GM10248 (cell line): Measurements from ENCODE around the gene TCL1A.

Experiments
- CTCF ChIA-PET: fragments of 300-600 bp; sonication (Branson Sonifier 250); formaldehyde crosslinking; extraction: SDS; loops from one replicate; lab custom pipeline; 2021; ENCODE audit warnings: antibody characterized with exemption; lab: Yijun Ruan, JAX
- POLR2A ChIA-PET: fragments of 350-650 bp; sonication (Branson Sonifier 250); formaldehyde crosslinking; extraction: SDS; loops from one replicate; lab custom pipeline; 2020; ENCODE audit warnings: antibody characterized with exemption; lab: Yijun Ruan, JAX
- DNase-seq: peaks from one replicate; pipeline ENCODE4 v3.0.0; 2012; ENCODE audit errors: extremely low spot score
- TF ChIP-seq, protein P1 (sequence below): IDR thresholded peaks from 2 replicates; pipeline ENCODE4 v1.5.1; 2012; ENCODE audit warnings: mild to moderate bottlenecking, low read depth; ENCODE audit errors: extremely low read depth, missing control alignments, control extremely low read depth

The TCL1A gene

DNA sequence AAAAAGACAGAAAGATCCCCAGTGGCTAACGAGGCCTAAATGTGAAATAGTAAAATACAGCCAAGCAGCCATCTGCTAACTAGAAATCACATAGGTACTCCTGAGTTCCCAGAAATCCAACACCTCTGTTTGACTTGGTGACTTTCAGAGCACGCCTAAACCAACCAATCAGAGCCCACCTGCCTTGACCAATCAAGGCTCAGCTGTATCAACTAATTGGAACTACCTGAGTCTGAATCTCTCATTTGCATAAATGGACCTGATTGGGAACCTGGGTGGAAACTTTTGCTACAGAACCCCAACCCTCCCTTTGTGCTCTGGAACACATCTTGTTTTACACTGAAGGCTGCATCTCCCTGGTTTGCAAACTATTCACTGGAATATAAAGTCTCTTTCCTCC lies 32.8 kb downstream of the TCL1A start:
- CTCF ChIA-PET: interaction anchor here (0.7 to 4.7 kb wide), 5 partner anchors 10 to 120 kb away, joined by 3 to 51 read pairs (median 4); no protein-coding TSS in a partner anchor

DNA sequence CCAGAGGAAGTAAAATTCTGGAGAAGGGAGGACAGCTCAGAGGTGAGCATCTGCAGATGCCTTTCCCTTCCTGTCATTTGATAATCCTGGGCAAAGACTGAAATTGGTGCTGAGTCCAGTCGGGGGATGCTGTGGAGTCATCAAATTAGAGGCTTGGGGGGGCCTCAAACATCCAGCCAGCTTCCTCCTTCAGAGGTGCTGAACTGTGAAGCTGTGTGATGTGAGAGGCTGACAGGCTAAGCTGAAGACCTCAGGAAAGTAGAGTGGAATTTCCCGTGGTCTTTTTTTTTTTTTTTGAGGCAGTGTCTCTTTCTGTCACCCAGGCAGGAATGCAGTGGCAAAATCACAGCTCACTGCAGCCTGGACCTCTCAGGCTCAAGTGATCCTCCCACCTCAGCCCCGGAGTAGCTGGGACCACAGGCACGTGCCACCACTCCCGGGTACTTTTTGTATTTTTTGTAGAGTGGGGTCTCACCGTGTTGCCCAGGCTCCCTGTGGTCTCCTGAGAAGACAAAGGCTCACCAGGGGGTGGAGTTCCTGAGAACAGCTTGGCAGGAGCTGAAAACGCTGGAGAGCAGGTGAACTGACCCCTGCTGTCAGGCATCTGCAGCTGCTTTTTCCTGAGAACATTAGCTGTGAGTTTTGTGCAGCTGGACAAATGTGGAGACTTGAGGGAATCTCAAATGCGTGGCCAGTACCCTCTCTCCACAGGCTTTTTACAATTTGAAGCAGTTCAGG lies 33.8 kb downstream of the TCL1A start:
- POLR2A ChIA-PET: no interaction called here
- CTCF ChIA-PET: interaction anchor here (0.7 to 4.7 kb wide), 18 partner anchors 9 to 314 kb away, joined by 3 to 51 read pairs (median 4); no protein-coding TSS in a partner anchor
- peak; percentile 48 for DNase-seq
- TF ChIP-seq, protein P1, sequence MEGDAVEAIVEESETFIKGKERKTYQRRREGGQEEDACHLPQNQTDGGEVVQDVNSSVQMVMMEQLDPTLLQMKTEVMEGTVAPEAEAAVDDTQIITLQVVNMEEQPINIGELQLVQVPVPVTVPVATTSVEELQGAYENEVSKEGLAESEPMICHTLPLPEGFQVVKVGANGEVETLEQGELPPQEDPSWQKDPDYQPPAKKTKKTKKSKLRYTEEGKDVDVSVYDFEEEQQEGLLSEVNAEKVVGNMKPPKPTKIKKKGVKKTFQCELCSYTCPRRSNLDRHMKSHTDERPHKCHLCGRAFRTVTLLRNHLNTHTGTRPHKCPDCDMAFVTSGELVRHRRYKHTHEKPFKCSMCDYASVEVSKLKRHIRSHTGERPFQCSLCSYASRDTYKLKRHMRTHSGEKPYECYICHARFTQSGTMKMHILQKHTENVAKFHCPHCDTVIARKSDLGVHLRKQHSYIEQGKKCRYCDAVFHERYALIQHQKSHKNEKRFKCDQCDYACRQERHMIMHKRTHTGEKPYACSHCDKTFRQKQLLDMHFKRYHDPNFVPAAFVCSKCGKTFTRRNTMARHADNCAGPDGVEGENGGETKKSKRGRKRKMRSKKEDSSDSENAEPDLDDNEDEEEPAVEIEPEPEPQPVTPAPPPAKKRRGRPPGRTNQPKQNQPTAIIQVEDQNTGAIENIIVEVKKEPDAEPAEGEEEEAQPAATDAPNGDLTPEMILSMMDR: peak; percentile 8

More for the DNA sequence above, 32.8 kb downstream of the TCL1A start:
- POLR2A ChIA-PET: no interaction called here
- TF ChIP-seq, protein P1: no peak
- no peak for DNase-seq

DNA sequence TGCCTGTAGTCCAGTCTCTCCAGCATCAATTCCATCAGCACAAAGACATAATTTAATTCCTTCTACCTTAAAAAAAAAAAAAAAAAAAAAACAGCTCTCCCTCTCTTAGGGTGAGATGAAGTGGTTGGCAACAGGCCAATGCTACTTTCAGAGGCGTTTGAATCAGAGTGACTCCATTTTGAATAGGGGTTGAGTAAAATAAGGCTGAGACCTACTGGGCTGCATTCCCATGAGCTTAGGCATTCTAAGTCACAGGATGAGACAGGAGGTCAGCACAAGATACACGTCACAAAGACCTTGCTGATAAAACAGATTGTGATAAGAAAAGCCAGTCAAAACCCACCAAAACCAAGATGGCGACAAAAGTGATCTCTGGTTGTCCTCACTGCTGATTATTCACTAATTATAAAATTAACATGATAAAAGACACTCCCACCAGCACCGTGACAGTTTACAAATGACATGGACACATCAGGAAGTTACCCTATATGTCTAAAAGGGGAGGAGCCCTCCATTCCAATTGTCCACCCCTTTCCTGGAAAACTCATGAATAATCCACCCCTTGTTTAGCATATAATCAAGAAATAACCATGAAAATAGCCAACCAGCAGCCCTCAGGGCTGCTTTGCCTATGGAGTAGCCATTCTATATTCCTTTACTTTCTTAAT lies 34.6 kb downstream of the TCL1A start:
- no peak for DNase-seq
- ChIA-PET CTCF (interaction anchor here (0.8 to 2.4 kb wide), 15 partner anchors 8 to 315 kb away, joined by 3 to 13 read pairs (median 4); no protein-coding TSS in a partner anchor), POLR2A (interaction anchor here (0.6 kb wide), 1 partner anchor 200 kb away, joined by 6 read pairs; no protein-coding TSS in a partner anchor)
- TF ChIP-seq, protein P1: no peak

DNA sequence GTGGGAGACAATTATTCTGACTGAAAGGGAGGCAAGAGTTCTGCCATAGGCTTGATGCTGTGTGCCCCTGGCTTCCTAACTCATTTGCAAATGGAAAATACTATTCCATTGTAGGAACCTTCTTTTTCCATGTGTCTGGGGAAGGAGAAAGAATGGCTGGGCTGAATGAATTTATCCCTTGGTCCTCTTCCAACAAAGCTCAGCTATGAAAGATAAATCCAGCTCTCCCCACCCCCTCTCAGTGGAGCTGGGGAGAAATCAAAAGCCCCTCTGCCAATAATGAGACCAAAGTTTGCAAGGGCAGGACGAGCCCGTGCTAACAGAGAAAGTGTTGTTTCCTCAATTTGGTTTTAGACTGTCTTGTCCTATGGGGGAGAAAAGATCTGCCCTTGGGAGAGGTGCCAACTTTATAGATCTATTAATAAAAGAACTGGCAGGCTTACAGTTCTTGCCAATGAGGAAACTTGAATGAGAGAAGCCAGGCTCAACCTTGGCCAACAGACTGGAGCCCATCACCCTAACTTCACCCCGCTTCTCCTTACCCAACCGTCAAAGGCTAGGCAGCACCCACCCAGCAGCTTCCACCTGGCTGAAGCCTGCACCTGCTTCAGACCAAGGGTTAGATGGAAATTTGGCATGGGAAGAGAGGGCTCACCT lies 36.6 kb downstream of the TCL1A start:
- CTCF ChIA-PET: interaction anchor here (1.2 to 1.3 kb wide), 2 partner anchors 13 to 97 kb away, joined by 3 read pairs; no protein-coding TSS in a partner anchor
- TF ChIP-seq, protein P1: no peak
- DNase-seq: no peak
- POLR2A ChIA-PET: no interaction called here

DNA sequence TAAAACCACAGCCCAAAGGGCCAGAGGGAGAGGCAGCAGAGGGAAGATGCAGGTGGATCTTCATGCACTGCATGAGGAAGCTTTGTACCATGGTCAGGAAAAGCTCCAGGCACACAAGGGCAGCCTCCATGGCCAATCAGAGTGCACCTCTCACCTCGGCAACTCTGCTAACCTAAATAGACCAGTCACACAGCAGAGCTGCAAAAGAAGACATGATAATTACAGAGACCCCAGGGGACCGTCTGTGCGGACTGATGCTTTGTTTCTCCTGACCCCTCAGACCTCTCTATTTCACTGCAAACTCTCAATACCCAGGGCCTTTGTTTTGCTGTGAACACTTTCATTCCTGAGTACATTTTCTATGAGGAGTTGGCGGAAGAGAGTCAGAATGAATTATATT lies 38.4 kb downstream of the TCL1A start:
- ChIA-PET CTCF (interaction anchor here (2.2 to 7.9 kb wide), 3 partner anchors 9 to 98 kb away, joined by 9 to 49 read pairs (median 15); partner anchors contain the start of gene TCL1B), POLR2A (no interaction called here)
- TF ChIP-seq, protein P1: no peak
- DNase-seq: no peak

DNA sequence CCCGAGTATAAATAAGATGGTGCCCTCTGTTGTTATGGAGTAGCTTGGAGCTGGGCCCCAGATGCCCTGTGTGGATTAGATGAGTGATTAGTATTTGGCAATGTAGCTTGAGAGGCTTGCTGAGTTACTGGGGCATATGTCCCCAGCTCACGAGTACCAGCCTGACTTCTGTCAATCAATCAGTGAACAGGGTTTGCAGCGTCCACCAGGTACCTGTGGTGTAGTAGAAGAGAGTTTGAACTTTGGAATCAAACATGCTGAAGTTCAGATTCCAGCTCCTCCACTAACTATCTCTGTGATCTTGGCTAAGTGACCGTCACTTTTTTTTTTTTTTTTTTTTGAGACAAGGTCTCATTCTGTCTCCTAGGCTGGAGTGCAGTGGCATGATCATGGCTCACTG lies 39.3 kb downstream of the TCL1A start:
- POLR2A ChIA-PET: interaction anchor here (0.6 kb wide), 1 partner anchor 13 kb away, joined by 4 read pairs; no protein-coding TSS in a partner anchor

More for the DNA sequence above, 39.3 kb downstream of the TCL1A start:
- no peak for DNase-seq
- CTCF ChIA-PET: interaction anchor here (1.2 to 7.9 kb wide), 6 partner anchors 10 to 113 kb away, joined by 3 to 49 read pairs (median 7); partner anchors contain the start of gene TCL1B
- TF ChIP-seq, protein P1: no peak
